MCF 10A (cell line): ENCODE data around the gene NCOA4. TPM values are rescaled to one million over a fixed set of nuclear protein-coding genes. Genes with fewer than 3 reads are reported as not detected.

Experiments
- BruUV-seq: library from RNA; stranded (reverse); fragments of 400-500 nt; replicated peaks from 2 replicates; lab custom pipeline; 2021; lab: Mats Ljungman, UMichigan
- CTCF ChIA-PET: fragments of 300-600 bp; sonication (Branson Sonifier 250); formaldehyde crosslinking; extraction: SDS; loops from one replicate; lab custom pipeline; 2021; ENCODE audit warnings: antibody characterized with exemption, inconsistent platforms; lab: Yijun Ruan, JAX
- POLR2A ChIA-PET: fragments of 300-600, 350-650 bp; sonication (Branson Sonifier 250); formaldehyde crosslinking; extraction: SDS; loops from one replicate; lab custom pipeline; 2020; ENCODE audit warnings: antibody characterized with exemption, inconsistent platforms; lab: Yijun Ruan, JAX
- DNase-seq: peaks from one replicate; pipeline ENCODE4 v3.0.0-alpha.2; 2018; ENCODE audit not compliant: unreplicated experiment
- H3K27ac Mint-ChIP-seq: one replicate; pipeline ENCODE4 v1.8.0; 2022; ENCODE audit warnings: mild to moderate bottlenecking, low read depth, mixed read lengths; ENCODE audit not compliant: unreplicated experiment
- H3K27me3 Mint-ChIP-seq: one replicate; pipeline ENCODE4 v1.8.0; 2022; ENCODE audit warnings: mixed read lengths; ENCODE audit not compliant: insufficient read depth, unreplicated experiment
- H3K36me3 Mint-ChIP-seq: one replicate; pipeline ENCODE4 v1.8.0; 2022; ENCODE audit warnings: mild to moderate bottlenecking, moderate library complexity, mixed read lengths; ENCODE audit not compliant: insufficient read depth, unreplicated experiment
- H3K4me1 Mint-ChIP-seq: one replicate; pipeline ENCODE4 v1.8.0; 2022; ENCODE audit warnings: mixed read lengths; ENCODE audit not compliant: insufficient read depth, unreplicated experiment
- H3K4me3 Mint-ChIP-seq: one replicate; pipeline ENCODE4 v1.8.0; 2022; ENCODE audit warnings: mild to moderate bottlenecking, moderate library complexity, mixed read lengths; ENCODE audit not compliant: unreplicated experiment
- H3K9me3 Mint-ChIP-seq: one replicate; pipeline ENCODE4 v1.8.0; 2022; ENCODE audit warnings: mixed read lengths; ENCODE audit not compliant: unreplicated experiment
- CTCF ChIP-seq: fragments of 200-600 bp; IDR thresholded peaks from one replicate; pipeline ENCODE4 v1.8.0; 2022; ENCODE audit warnings: antibody characterized with exemption, mild to moderate bottlenecking; ENCODE audit not compliant: unreplicated experiment
- intact Hi-C: fragments of 100-400 bp; cut with micrococcal nuclease; formaldehyde crosslinking; loops from 2 replicates; pipeline ENCODE4 v1.14.1; 2022
- total RNA-seq: library from RNA; stranded (reverse); gene quantifications from 2 replicates; pipeline ENCODE4 v1.2.3, GENCODE V29; 2022

Gene NCOA4
- total RNA-seq, 1 experiment from 2014 or later = 81.6 TPM

GRCh38 chr10:46077141-46077554 lies 46.7 kb upstream of the NCOA4 start:
- TF ChIP-seq CTCF = no peak
- Mint-ChIP-seq H3K4me3 (no peak overlapping the region), H3K9me3 (no peaks in the 10 kb centered on the region), H3K27me3 (peaks cover 32% of the 10 kb centered on the region), H3K36me3 (no peaks in the 10 kb centered on the region), H3K27ac (no peak overlapping the region), H3K4me1 (no peaks in the 10 kb centered on the region)
- ChIA-PET CTCF (no interaction called here), POLR2A (interaction anchor here (0.7 kb wide), 1 partner anchor 26 kb away, joined by 3 read pairs; no protein-coding TSS in a partner anchor)
- no TSS peak for BruUV-seq
- intact Hi-C loops = no loop called here
- peak; percentile 19 for DNase-seq

- H3K36me3 Mint-ChIP-seq = no peaks in the 10 kb centered on the region
- no peak for DNase-seq
- ChIA-PET POLR2A (no interaction called here), CTCF (no interaction called here)
- H3K27me3 Mint-ChIP-seq = peaks cover 23% of the 10 kb centered on the region
- TF ChIP-seq CTCF = no peak
- H3K4me1 Mint-ChIP-seq = no peaks in the 10 kb centered on the region
- H3K4me3 Mint-ChIP-seq = no peak overlapping the region
- no peak overlapping the region for H3K27ac Mint-ChIP-seq
- no TSS peak for BruUV-seq
- H3K9me3 Mint-ChIP-seq = no peaks in the 10 kb centered on the region
- intact Hi-C loops = no loop called here
These were observed 45.4 kb upstream of the NCOA4 start for GRCh38 chr10:46075869-46076268.

- POLR2A ChIA-PET = no interaction called here
- no peaks in the 10 kb centered on the region for H3K9me3 Mint-ChIP-seq
- no peaks in the 10 kb centered on the region for H3K4me1 Mint-ChIP-seq
- no peak for TF ChIP-seq CTCF
- no TSS peak for BruUV-seq
- intact Hi-C loops = no loop called here
- H3K27ac Mint-ChIP-seq = no peak overlapping the region
- DNase-seq = no peak
- peaks cover 19% of the 10 kb centered on the region for H3K27me3 Mint-ChIP-seq
- CTCF ChIA-PET = no interaction called here
- no peaks in the 10 kb centered on the region for H3K36me3 Mint-ChIP-seq
- no peak overlapping the region for H3K4me3 Mint-ChIP-seq
These were observed 43.9 kb upstream of the NCOA4 start for GRCh38 chr10:46074196-46074946.

GRCh38 chr10:46073564-46073963 lies 43.1 kb upstream of the NCOA4 start:
- no peak overlapping the region for H3K4me3 Mint-ChIP-seq
- no peak for DNase-seq
- ChIA-PET CTCF (no interaction called here), POLR2A (no interaction called here)
- no peak for TF ChIP-seq CTCF
- H3K36me3 Mint-ChIP-seq = no peaks in the 10 kb centered on the region
- intact Hi-C loops = no loop called here
- peaks cover 11% of the 10 kb centered on the region for H3K27me3 Mint-ChIP-seq
- H3K27ac Mint-ChIP-seq = no peak overlapping the region
- H3K4me1 Mint-ChIP-seq = no peaks in the 10 kb centered on the region
- BruUV-seq = no TSS peak
- no peaks in the 10 kb centered on the region for H3K9me3 Mint-ChIP-seq
